Thyroid gland (tissue), 4 donors: Measurements from ENCODE around the gene OGN. TPM values are rescaled to one million over a fixed set of nuclear protein-coding genes. Genes with fewer than 3 reads are reported as not detected.
A peak's percentile ranks its signal among the peaks of the same experiment; 100 is the strongest.

Experiments
- DNase-seq, 2 donors: peaks; one replicate each; pipeline ENCODE4 v3.0.0-alpha.2; 2019
- H3K27ac ChIP-seq, 3 donors: fragments of 200-600 bp; sonication (generic); 1 replicate in 2 of 3; 2 replicates in 1 of 3; pipeline ENCODE4 v1.5.1; 2016 to 2019; ENCODE audit warnings: mild to moderate bottlenecking in 1 of 3, moderate library complexity in 1 of 3
- H3K27me3 ChIP-seq: fragments of 200-600 bp; sonication (generic); one replicate; pipeline ENCODE4 v1.5.1; 2019
- H3K36me3 ChIP-seq, 2 donors: fragments of 200-600 bp; sonication (generic); one replicate each; pipeline ENCODE4 v1.5.1; 2016 to 2019
- H3K4me1 ChIP-seq, 2 donors: fragments of 200-600 bp; sonication (generic); one replicate each; pipeline ENCODE4 v1.5.1; 2017 to 2019
- H3K4me3 ChIP-seq, 3 donors: fragments of 200-600 bp; sonication (generic); replicated peaks in 1 of 3; 1 replicate in 2 of 3; 2 replicates in 1 of 3; pipeline ENCODE4 v1.5.1; 2016; ENCODE audit warnings: mild to moderate bottlenecking in 1 of 3
- H3K9me3 ChIP-seq: fragments of 200-600 bp; sonication (generic); one replicate; pipeline ENCODE4 v1.5.1; 2017
- CTCF ChIP-seq, 6 experiments: fragments of 200-600 bp in 3 of 6; fragments of 450-650 bp in 3 of 6; sonication (generic) in 3 of 6; IDR thresholded peaks; one replicate each; pipeline ENCODE4 v1.5.1; 2016 to 2019; ENCODE audit warnings: antibody characterized with exemption in 6 of 6, mild to moderate bottlenecking in 2 of 6, inconsistent platforms in 1 of 6, moderate library complexity in 1 of 6
- POLR2A ChIP-seq, 2 donors: fragments of 450-650 bp; IDR thresholded peaks; one replicate each; pipeline ENCODE4 v1.6.1; 2017; ENCODE audit warnings: antibody characterized with exemption in 2 of 2, mild to moderate bottlenecking in 2 of 2, moderate library complexity in 1 of 2
- WGBS, 2 donors: methylation state at CpG; one replicate each; pipeline ENCODE4 v1.1.5; 2017; 5-methylcytosine and 5-hydroxymethylcytosine counted together
- intact Hi-C: fragments of 100-400 bp; cut with DNase I; formaldehyde crosslinking; loops from one replicate; pipeline ENCODE4 v1.15.1; 2023
- total RNA-seq, 4 donors: library from RNA; depleted of rRNA; stranded (reverse); fragments of >200 nt; gene quantifications; one replicate each; pipeline ENCODE4 v1.2.3, GENCODE V29; 2016

OGN gene
- total RNA-seq, 4 donors from 2014 or later = 4.5 to 20.8 (median 16.1) TPM

- intact Hi-C loops = no loop called here
- no peak for TF ChIP-seq POLR2A (IDR thresholded peaks at IDR 0.05)
- no peak for TF ChIP-seq CTCF (IDR thresholded peaks at IDR 0.05)
- Histone ChIP-seq H3K27me3 (no peaks in the 10 kb centered on the region), H3K4me1 (no peaks in the 10 kb centered on the region), H3K9me3 (no peaks in the 10 kb centered on the region), H3K36me3 (no peaks in the 10 kb centered on the region), H3K27ac (no peak overlapping the region), H3K4me3 (no peak overlapping the region)
- peak in 1 of 2 donors; percentile 10 for DNase-seq
- 64 to 65% methylated on average over 3 of the region's 3 CpGs for WGBS, 2 donors
These were observed 2.1 kb upstream of the OGN start for GRCh38 chr9:92406477-92406876.

- 79 to 80% methylated on average over 4 of the region's 4 CpGs for WGBS, 2 donors
- no peaks in the 10 kb centered on the region for H3K9me3 ChIP-seq
- H3K4me1 ChIP-seq = no peaks in the 10 kb centered on the region
- no peak overlapping the region for H3K4me3 ChIP-seq
- no peak for DNase-seq
- H3K36me3 ChIP-seq = no peaks in the 10 kb centered on the region
- H3K27ac ChIP-seq = no peak overlapping the region
- TF ChIP-seq CTCF (IDR thresholded peaks at IDR 0.05) (no peak), POLR2A (IDR thresholded peaks at IDR 0.05) (no peak)
- H3K27me3 ChIP-seq = no peaks in the 10 kb centered on the region
- intact Hi-C loops = no loop called here
These were observed 1.4 kb upstream of the OGN start for GRCh38 chr9:92405818-92406217.

GRCh38 chr9:92402826-92403745 is 1.3 kb downstream of the OGN start:
- no peak for DNase-seq
- TF ChIP-seq POLR2A (IDR thresholded peaks at IDR 0.05) (no peak), CTCF (IDR thresholded peaks at IDR 0.05) (no peak)
- Histone ChIP-seq H3K4me1 (no peaks in the 10 kb centered on the region), H3K27me3 (no peaks in the 10 kb centered on the region), H3K27ac (no peak overlapping the region), H3K4me3 (no peak overlapping the region), H3K36me3 (no peaks in the 10 kb centered on the region), H3K9me3 (no peaks in the 10 kb centered on the region)
- 69 to 73% methylated on average over 5 of the region's 5 CpGs for WGBS, 2 donors
- intact Hi-C loops = no loop called here

GRCh38 chr9:92402360-92402759 is 2.0 kb downstream of the OGN start:
- H3K4me1 ChIP-seq = no peaks in the 10 kb centered on the region
- WGBS, 2 donors = 67 to 84% methylated on average over 1 of the region's 1 CpG
- no peak overlapping the region for H3K4me3 ChIP-seq

More at GRCh38 chr9:92402360-92402759, 2.0 kb downstream of the OGN start:
- TF ChIP-seq POLR2A (IDR thresholded peaks at IDR 0.05) (no peak), CTCF (IDR thresholded peaks at IDR 0.05) (no peak)
- Histone ChIP-seq H3K9me3 (no peaks in the 10 kb centered on the region), H3K27me3 (no peaks in the 10 kb centered on the region), H3K36me3 (no peaks in the 10 kb centered on the region), H3K27ac (no peak overlapping the region)
- no peak for DNase-seq
- intact Hi-C loops = no loop called here
